HEK293 (cell line): ENCODE results near the gene NIF3L1.

ENCODE experiments used
- CTCF ChIA-PET: fragments of 350-600 bp; formaldehyde crosslinking; extraction: SDS; loops from one replicate; lab custom pipeline; 2021; ENCODE audit warnings: antibody characterized with exemption; lab: Yijun Ruan, JAX
- POLR2A ChIA-PET: fragments of 300-600 bp; formaldehyde crosslinking; extraction: SDS; loops from one replicate; lab custom pipeline; 2020; ENCODE audit warnings: antibody characterized with exemption, inconsistent platforms; lab: Yijun Ruan, JAX
- H3K27ac ChIP-seq: fragments of 200-500 bp; sonication (Bioruptor generic); 2 replicates; pipeline ENCODE4 v1.5.1; 2014; ENCODE audit warnings: low read depth, low read length, control low read depth, inconsistent platforms; ENCODE audit errors: extremely low read depth
- H3K36me3 ChIP-seq, 2 experiments: fragments of 200-500 bp in 1 of 2; sonication (Bioruptor generic) in 1 of 2; 1 replicate in 1 of 2; 2 replicates in 1 of 2; pipeline ENCODE4 v1.5.1; 2014 to 2017; ENCODE audit warnings: inconsistent platforms in 2 of 2, low read length in 2 of 2; ENCODE audit not compliant: control insufficient read depth in 2 of 2, insufficient read depth in 1 of 2
- H3K4me1 ChIP-seq: fragments of 200-500 bp; sonication (Bioruptor generic); 2 replicates; pipeline ENCODE4 v1.5.1; 2014; ENCODE audit warnings: mild to moderate bottlenecking, low read length, inconsistent platforms; ENCODE audit not compliant: control insufficient read depth, insufficient read depth
- H3K4me3 ChIP-seq: 2 replicates; pipeline ENCODE4 v1.5.1; 2011; ENCODE audit warnings: low read depth, mild to moderate bottlenecking, control low read depth, low read length, moderate library complexity
- H3K9me3 ChIP-seq: fragments of 200-500 bp; sonication (Bioruptor generic); 2 replicates; pipeline ENCODE4 v1.5.1; 2014; ENCODE audit warnings: low read depth, low read length, inconsistent platforms; ENCODE audit not compliant: control insufficient read depth, insufficient read depth
- BCL11A ChIP-seq: fragments of 450-650 bp; formaldehyde crosslinking; IDR thresholded peaks from 2 replicates; pipeline ENCODE4 v1.5.1; 2016; ENCODE audit warnings: low read depth, missing biosample characterization, missing genetic modification characterization
- CTCF ChIP-seq: fragments of 450-650 bp; formaldehyde crosslinking; IDR thresholded peaks from 2 replicates; pipeline ENCODE4 v1.5.1; 2016; ENCODE audit warnings: missing biosample characterization, missing genetic modification characterization
- HIC1 ChIP-seq: fragments of 450-650 bp; formaldehyde crosslinking; IDR thresholded peaks from 2 replicates; pipeline ENCODE4 v1.5.1; 2016; ENCODE audit warnings: missing biosample characterization, missing genetic modification characterization
- HOXC10 ChIP-seq: sonication (generic); formaldehyde crosslinking; IDR thresholded peaks from 2 replicates; pipeline ENCODE4 v1.8.1; 2023; ENCODE audit warnings: mild to moderate bottlenecking, missing genetic modification reagents
- WT1 ChIP-seq: fragments of 450-650 bp; formaldehyde crosslinking; IDR thresholded peaks from 2 replicates; pipeline ENCODE4 v1.5.1; 2016; ENCODE audit warnings: missing biosample characterization, missing genetic modification characterization
- YY1 ChIP-seq: fragments of 450-650 bp; formaldehyde crosslinking; IDR thresholded peaks from 2 replicates; pipeline ENCODE4 v1.5.1; 2018; ENCODE audit warnings: missing biosample characterization, missing genetic modification characterization
- ZBTB11 ChIP-seq: fragments of 450-650 bp; formaldehyde crosslinking; conservative IDR thresholded peaks from 2 replicates; pipeline ENCODE4 v1.5.1; 2016; ENCODE audit warnings: low read depth, missing biosample characterization, missing genetic modification characterization
- ZBTB17 ChIP-seq: fragments of 450-650 bp; formaldehyde crosslinking; IDR thresholded peaks from 2 replicates; pipeline ENCODE4 v1.5.1; 2016; ENCODE audit warnings: missing biosample characterization, missing genetic modification characterization
- ZBTB20 ChIP-seq: fragments of 450-650 bp; formaldehyde crosslinking; IDR thresholded peaks from 2 replicates; pipeline ENCODE4 v1.5.1; 2016; ENCODE audit warnings: missing biosample characterization, missing genetic modification characterization
- ZFP37 ChIP-seq: fragments of 450-650 bp; formaldehyde crosslinking; IDR thresholded peaks from 2 replicates; pipeline ENCODE4 v1.5.1; 2016; ENCODE audit warnings: missing biosample characterization, missing genetic modification characterization
- ZNF112 ChIP-seq: fragments of 450-650 bp; formaldehyde crosslinking; IDR thresholded peaks from 2 replicates; pipeline ENCODE4 v1.5.0; 2017; ENCODE audit warnings: missing biosample characterization, missing genetic modification characterization
- ZNF146 ChIP-seq: fragments of 450-650 bp; formaldehyde crosslinking; IDR thresholded peaks from 2 replicates; pipeline ENCODE4 v1.5.1; 2016; ENCODE audit warnings: missing biosample characterization, missing genetic modification characterization
- ZNF211 ChIP-seq: fragments of 450-650 bp; formaldehyde crosslinking; IDR thresholded peaks from 2 replicates; pipeline ENCODE4 v1.5.1; 2016; ENCODE audit warnings: low read depth, missing biosample characterization, missing genetic modification characterization
- ZNF221 ChIP-seq: fragments of 450-650 bp; formaldehyde crosslinking; IDR thresholded peaks from 2 replicates; pipeline ENCODE4 v1.5.1; 2017; ENCODE audit warnings: missing biosample characterization, missing genetic modification characterization, borderline replicate concordance
- ZNF354C ChIP-seq: fragments of 450-650 bp; formaldehyde crosslinking; IDR thresholded peaks from 2 replicates; pipeline ENCODE4 v1.5.1; 2016; ENCODE audit warnings: missing biosample characterization, missing genetic modification characterization, low read depth, borderline replicate concordance
- ZNF416 ChIP-seq: fragments of 450-650 bp; formaldehyde crosslinking; IDR thresholded peaks from 2 replicates; pipeline ENCODE4 v1.5.1; 2016; ENCODE audit warnings: missing biosample characterization, missing genetic modification characterization
- ZNF426 ChIP-seq: fragments of 450-650 bp; formaldehyde crosslinking; IDR thresholded peaks from 2 replicates; pipeline ENCODE4 v1.5.1; 2017; ENCODE audit warnings: missing biosample characterization, missing genetic modification characterization, mild to moderate bottlenecking, inconsistent platforms, moderate library complexity
- ZNF449 ChIP-seq: fragments of 450-650 bp; formaldehyde crosslinking; IDR thresholded peaks from 2 replicates; pipeline ENCODE4 v1.5.1; 2017; ENCODE audit warnings: missing biosample characterization, mild to moderate bottlenecking, missing genetic modification characterization, moderate library complexity
- ZNF555 ChIP-seq: fragments of 450-650 bp; formaldehyde crosslinking; conservative IDR thresholded peaks from 2 replicates; pipeline ENCODE4 v1.5.1; 2017; ENCODE audit warnings: missing biosample characterization, mild to moderate bottlenecking, missing genetic modification characterization, inconsistent platforms
- ZNF600 ChIP-seq: fragments of 450-650 bp; formaldehyde crosslinking; IDR thresholded peaks from 2 replicates; pipeline ENCODE4 v1.5.1; 2016; ENCODE audit warnings: missing biosample characterization, missing genetic modification characterization
- ZNF621 ChIP-seq: fragments of 450-650 bp; formaldehyde crosslinking; IDR thresholded peaks from 2 replicates; pipeline ENCODE4 v1.5.1; 2017; ENCODE audit warnings: missing biosample characterization, missing genetic modification characterization
- ZNF654 ChIP-seq: fragments of 450-650 bp; formaldehyde crosslinking; IDR thresholded peaks from 2 replicates; pipeline ENCODE4 v1.5.1; 2016; ENCODE audit warnings: low read depth, missing biosample characterization, missing genetic modification characterization
- ZNF670 ChIP-seq: fragments of 450-650 bp; formaldehyde crosslinking; IDR thresholded peaks from 2 replicates; pipeline ENCODE4 v1.5.1; 2016; ENCODE audit warnings: missing biosample characterization, missing genetic modification characterization, low read depth
- ZNF785 ChIP-seq: fragments of 450-650 bp; formaldehyde crosslinking; IDR thresholded peaks from 2 replicates; pipeline ENCODE4 v1.5.1; 2016; ENCODE audit warnings: missing biosample characterization, missing genetic modification characterization
- TF ChIP-seq, protein P1 (sequence below): fragments of 450-650 bp; formaldehyde crosslinking; IDR thresholded peaks from 2 replicates; pipeline ENCODE4 v1.5.1; 2016; ENCODE audit warnings: missing biosample characterization, missing genetic modification characterization, borderline replicate concordance

NIF3L1 gene

GRCh38 chr2:200905618-200906296 lies 16.6 kb downstream of the NIF3L1 start:
- H3K4me3 ChIP-seq, result no peak overlapping the region
- POLR2A ChIA-PET, result interaction anchor here (1.0 to 1.6 kb wide), 4 partner anchors 164 to 327 kb away, joined by 3 to 5 read pairs (median 4); no protein-coding TSS in a partner anchor
- peaks cover 69 to 83% of the 10 kb centered on the region in 2 experiments for H3K36me3 ChIP-seq
- CTCF ChIA-PET, result interaction anchor here (0.5 to 4.0 kb wide), 24 partner anchors 8 to 868 kb away, joined by 3 to 49 read pairs (median 4); partner anchors contain the start of genes CASP10, NIF3L1 and PPIL3
- no peak overlapping the region for H3K27ac ChIP-seq
- no peaks in the 10 kb centered on the region for H3K4me1 ChIP-seq
- H3K9me3 ChIP-seq, result no peaks in the 10 kb centered on the region
- peak; percentile 87 for TF ChIP-seq ZNF654 (tag by site-specific recombination)
- TF ChIP-seq ZNF211, result no peak
- TF ChIP-seq ZNF600 (tag by site-specific recombination), result peak; percentile 98
- no peak for TF ChIP-seq WT1
- no peak for TF ChIP-seq HOXC10
- no peak for TF ChIP-seq ZNF555 (tag by site-specific recombination)
- TF ChIP-seq ZNF785 (tag by site-specific recombination), result no peak
- TF ChIP-seq, protein P1, sequence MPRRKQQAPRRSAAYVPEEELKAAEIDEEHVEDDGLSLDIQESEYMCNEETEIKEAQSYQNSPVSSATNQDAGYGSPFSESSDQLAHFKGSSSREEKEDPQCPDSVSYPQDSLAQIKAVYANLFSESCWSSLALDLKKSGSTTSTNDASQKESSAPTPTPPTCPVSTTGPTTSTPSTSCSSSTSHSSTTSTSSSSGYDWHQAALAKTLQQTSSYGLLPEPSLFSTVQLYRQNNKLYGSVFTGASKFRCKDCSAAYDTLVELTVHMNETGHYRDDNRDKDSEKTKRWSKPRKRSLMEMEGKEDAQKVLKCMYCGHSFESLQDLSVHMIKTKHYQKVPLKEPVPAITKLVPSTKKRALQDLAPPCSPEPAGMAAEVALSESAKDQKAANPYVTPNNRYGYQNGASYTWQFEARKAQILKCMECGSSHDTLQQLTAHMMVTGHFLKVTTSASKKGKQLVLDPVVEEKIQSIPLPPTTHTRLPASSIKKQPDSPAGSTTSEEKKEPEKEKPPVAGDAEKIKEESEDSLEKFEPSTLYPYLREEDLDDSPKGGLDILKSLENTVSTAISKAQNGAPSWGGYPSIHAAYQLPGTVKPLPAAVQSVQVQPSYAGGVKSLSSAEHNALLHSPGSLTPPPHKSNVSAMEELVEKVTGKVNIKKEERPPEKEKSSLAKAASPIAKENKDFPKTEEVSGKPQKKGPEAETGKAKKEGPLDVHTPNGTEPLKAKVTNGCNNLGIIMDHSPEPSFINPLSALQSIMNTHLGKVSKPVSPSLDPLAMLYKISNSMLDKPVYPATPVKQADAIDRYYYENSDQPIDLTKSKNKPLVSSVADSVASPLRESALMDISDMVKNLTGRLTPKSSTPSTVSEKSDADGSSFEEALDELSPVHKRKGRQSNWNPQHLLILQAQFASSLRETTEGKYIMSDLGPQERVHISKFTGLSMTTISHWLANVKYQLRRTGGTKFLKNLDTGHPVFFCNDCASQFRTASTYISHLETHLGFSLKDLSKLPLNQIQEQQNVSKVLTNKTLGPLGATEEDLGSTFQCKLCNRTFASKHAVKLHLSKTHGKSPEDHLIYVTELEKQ (tag by site-specific recombination), result no peak
- TF ChIP-seq ZNF670, result no peak
- no peak for TF ChIP-seq ZNF354C (tag by site-specific recombination)
- TF ChIP-seq ZNF426 (tag by site-specific recombination), result no peak
- no peak for TF ChIP-seq ZBTB17 (tag by site-specific recombination)
- peak; percentile 72 for TF ChIP-seq CTCF
- no peak for TF ChIP-seq YY1
- peak; percentile 91 for TF ChIP-seq ZBTB11 (tag by site-specific recombination)
- TF ChIP-seq BCL11A (tag by site-specific recombination), result no peak
- TF ChIP-seq ZNF416, result no peak
- TF ChIP-seq ZNF221 (tag by site-specific recombination), result no peak
- no peak for TF ChIP-seq HIC1
- TF ChIP-seq ZNF449 (tag by site-specific recombination), result no peak
- TF ChIP-seq ZNF112 (tag by site-specific recombination), result no peak
- TF ChIP-seq ZBTB20 (tag by site-specific recombination), result peak; percentile 28; the same call in 1 of the 2 replicates
- TF ChIP-seq ZFP37, result no peak
- TF ChIP-seq ZNF146 (tag by site-specific recombination), result no peak
- TF ChIP-seq ZNF621 (tag by site-specific recombination), result no peak
